Gastroesophageal sphincter (tissue), 4 donors: ENCODE results near the gene ATP5F1A. TPM values are rescaled to one million over a fixed set of nuclear protein-coding genes. Genes with fewer than 3 reads are reported as not detected.
"Not testable (repeated sequence)": the region's sequence is repeated elsewhere in the genome, so short reads cannot be mapped to it uniquely, and the experiment has no call there.

Experiments used
- ATAC-seq: fragments of 150-250 bp; one replicate; pipeline ENCODE4 v1.9.1; 2016; ENCODE audit warnings: mild to moderate bottlenecking, moderate library complexity
- H3K27ac ChIP-seq, 4 donors: fragments of 200-600 bp; sonication (generic) in 3 of 4; 1 replicate in 3 of 4; 2 replicates in 1 of 4; pipeline ENCODE4 v1.5.1; 2016 to 2019
- H3K27me3 ChIP-seq: fragments of 200-600 bp; sonication (generic); one replicate; pipeline ENCODE4 v1.5.1; 2019
- H3K36me3 ChIP-seq, 2 donors: fragments of 200-600 bp; sonication (generic); one replicate each; pipeline ENCODE4 v1.5.1; 2019; ENCODE audit warnings: control low read depth in 1 of 2
- H3K4me1 ChIP-seq, 3 donors: fragments of 200-600 bp; sonication (generic); 1 replicate in 2 of 3; 2 replicates in 1 of 3; pipeline ENCODE4 v1.5.1; 2016 to 2019; ENCODE audit warnings: control low read depth in 2 of 3
- H3K4me3 ChIP-seq, 2 donors: fragments of 200-600 bp; sonication (generic); one replicate each; pipeline ENCODE4 v1.5.1; 2019; ENCODE audit warnings: mild to moderate bottlenecking in 1 of 2, moderate library complexity in 1 of 2
- H3K9me3 ChIP-seq, 3 donors: fragments of 200-600 bp; sonication (generic); one replicate each; pipeline ENCODE4 v1.5.1; 2017 to 2019; ENCODE audit warnings: control low read depth in 2 of 3
- EP300 ChIP-seq: sonication (generic); formaldehyde crosslinking; IDR thresholded peaks from one replicate; pipeline ENCODE4 v1.6.1; 2017; ENCODE audit warnings: antibody characterized with exemption, mild to moderate bottlenecking
- POLR2A ChIP-seq, 2 donors: fragments of 450-650 bp; IDR thresholded peaks; one replicate each; pipeline ENCODE4 v1.6.1; 2017; ENCODE audit warnings: antibody characterized with exemption in 2 of 2, mild to moderate bottlenecking in 2 of 2, moderate library complexity in 1 of 2
- POLR2AphosphoS5 ChIP-seq: sonication (generic); formaldehyde crosslinking; IDR thresholded peaks from one replicate; pipeline ENCODE4 v1.6.1; 2017; ENCODE audit warnings: antibody characterized with exemption
- WGBS, 2 donors: methylation state at CpG; one replicate each; pipeline ENCODE4 v1.1.5; 2018; ENCODE audit warnings: low coverage in 1 of 2; 5-methylcytosine and 5-hydroxymethylcytosine counted together
- total RNA-seq, 4 donors: library from RNA; depleted of rRNA; stranded (reverse); fragments of >200 nt; gene quantifications; one replicate each; pipeline ENCODE4 v1.1.0, GENCODE V29; 2016
- TF ChIP-seq, protein P1 (sequence below), 4 experiments: fragments of 200-600 bp in 2 of 4; fragments of 450-650 bp in 2 of 4; sonication (generic) in 1 of 4; IDR thresholded peaks; one replicate each; pipeline ENCODE4 v1.5.1; 2017 to 2019; ENCODE audit warnings: antibody characterized with exemption in 4 of 4, mild to moderate bottlenecking in 2 of 4, moderate library complexity in 2 of 4

The ATP5F1A gene
- total RNA-seq, 4 donors from 2014 or later = 461 to 688 (median 605) TPM

- no peak overlapping the region for H3K4me3 ChIP-seq
- H3K36me3 ChIP-seq = peaks cover 0 to 34% of the 10 kb centered on the region in 2 donors
- no peaks in the 10 kb centered on the region for H3K27me3 ChIP-seq
- ATAC-seq = no peak
- 38 to 57% methylated on average over 2 to 3 of the region's 3 CpGs for WGBS, 2 donors
- H3K4me1 ChIP-seq = no peaks in the 10 kb centered on the region
- H3K27ac ChIP-seq = no peak overlapping the region
- H3K9me3 ChIP-seq = no peaks in the 10 kb centered on the region
- TF ChIP-seq POLR2AphosphoS5 (no peak), POLR2A (IDR thresholded peaks at IDR 0.05) (no peak), EP300 (no peak)
- TF ChIP-seq, protein P1, sequence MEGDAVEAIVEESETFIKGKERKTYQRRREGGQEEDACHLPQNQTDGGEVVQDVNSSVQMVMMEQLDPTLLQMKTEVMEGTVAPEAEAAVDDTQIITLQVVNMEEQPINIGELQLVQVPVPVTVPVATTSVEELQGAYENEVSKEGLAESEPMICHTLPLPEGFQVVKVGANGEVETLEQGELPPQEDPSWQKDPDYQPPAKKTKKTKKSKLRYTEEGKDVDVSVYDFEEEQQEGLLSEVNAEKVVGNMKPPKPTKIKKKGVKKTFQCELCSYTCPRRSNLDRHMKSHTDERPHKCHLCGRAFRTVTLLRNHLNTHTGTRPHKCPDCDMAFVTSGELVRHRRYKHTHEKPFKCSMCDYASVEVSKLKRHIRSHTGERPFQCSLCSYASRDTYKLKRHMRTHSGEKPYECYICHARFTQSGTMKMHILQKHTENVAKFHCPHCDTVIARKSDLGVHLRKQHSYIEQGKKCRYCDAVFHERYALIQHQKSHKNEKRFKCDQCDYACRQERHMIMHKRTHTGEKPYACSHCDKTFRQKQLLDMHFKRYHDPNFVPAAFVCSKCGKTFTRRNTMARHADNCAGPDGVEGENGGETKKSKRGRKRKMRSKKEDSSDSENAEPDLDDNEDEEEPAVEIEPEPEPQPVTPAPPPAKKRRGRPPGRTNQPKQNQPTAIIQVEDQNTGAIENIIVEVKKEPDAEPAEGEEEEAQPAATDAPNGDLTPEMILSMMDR (IDR thresholded peaks at IDR 0.05) = no peak
These were observed 35.4 kb upstream of the ATP5F1A start for GRCh38 chr18:46133534-46133933.

- not testable (repeated sequence) for H3K9me3 ChIP-seq, H3K4me1 ChIP-seq, ATAC-seq, H3K27me3 ChIP-seq, H3K4me3 ChIP-seq, H3K27ac ChIP-seq
- H3K36me3 ChIP-seq = peaks cover 0 to 64% of the 10 kb centered on the region in 2 donors
- WGBS, 2 donors = 80 to 94% methylated on average over 1 to 8 of the region's 8 CpGs
These were observed 32.5 kb upstream of the ATP5F1A start for GRCh38 chr18:46130549-46130948.

DNA sequence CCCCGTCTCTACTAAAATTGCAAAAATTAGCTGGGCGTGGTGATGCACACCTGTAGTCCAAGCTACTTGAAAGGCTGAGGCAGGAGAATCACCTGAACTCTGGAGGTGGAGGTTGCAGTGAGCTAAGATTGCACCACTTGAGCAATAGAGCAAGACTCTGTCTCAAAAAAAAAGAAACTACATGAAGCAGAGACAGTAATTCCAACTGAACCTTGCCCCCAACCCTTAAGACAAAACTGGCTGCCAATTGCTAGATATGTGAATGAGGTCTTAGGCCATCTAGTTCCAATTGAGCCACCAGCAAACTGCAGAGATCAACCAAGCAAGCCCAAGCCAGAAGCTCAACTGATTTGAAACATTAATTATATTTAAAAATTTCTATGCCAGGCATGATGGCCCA, 32.0 kb upstream of the ATP5F1A start:
- Histone ChIP-seq H3K27ac (no peak overlapping the region), H3K27me3 (no peaks in the 10 kb centered on the region), H3K36me3 (peaks cover 0 to 69% of the 10 kb centered on the region in 2 donors), H3K4me3 (no peak overlapping the region), H3K4me1 (no peaks in the 10 kb centered on the region), H3K9me3 (no peaks in the 10 kb centered on the region)
- ATAC-seq = no peak
- 100% methylated on average over 1 of the region's 2 CpGs; no CpG with 5 or more reads in 1 of the 2 donors for WGBS, 2 donors
- TF ChIP-seq POLR2AphosphoS5 (no peak), POLR2A (IDR thresholded peaks at IDR 0.05) (no peak), EP300 (no peak)
- TF ChIP-seq, protein P1 (IDR thresholded peaks at IDR 0.05) = no peak

DNA sequence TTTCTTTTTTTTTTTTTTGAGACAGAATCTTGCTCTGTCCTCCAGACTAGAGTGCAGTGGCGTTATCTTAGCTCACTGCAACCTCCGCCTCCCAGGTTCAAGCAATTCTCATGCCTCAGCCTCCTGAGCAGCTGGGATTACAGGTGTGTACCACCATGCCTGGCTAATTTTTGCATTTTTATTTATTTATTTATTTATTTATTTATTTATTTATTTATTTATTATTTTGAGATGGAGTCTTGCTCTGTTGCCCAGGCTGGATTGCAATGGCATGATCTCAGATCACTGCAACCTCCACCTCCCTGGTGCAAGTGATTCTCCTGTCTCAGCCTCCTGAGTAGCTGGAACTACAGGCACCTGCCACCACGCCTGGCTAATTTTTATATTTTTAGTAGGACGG, 28.5 kb upstream of the ATP5F1A start:
- not testable (repeated sequence) for H3K27me3 ChIP-seq, H3K9me3 ChIP-seq, H3K27ac ChIP-seq, H3K4me3 ChIP-seq, ATAC-seq, H3K4me1 ChIP-seq
- peaks cover 0 to 100% of the 10 kb centered on the region in 2 donors for H3K36me3 ChIP-seq
- 95 to 100% methylated on average over 2 to 4 of the region's 4 CpGs for WGBS, 2 donors

DNA sequence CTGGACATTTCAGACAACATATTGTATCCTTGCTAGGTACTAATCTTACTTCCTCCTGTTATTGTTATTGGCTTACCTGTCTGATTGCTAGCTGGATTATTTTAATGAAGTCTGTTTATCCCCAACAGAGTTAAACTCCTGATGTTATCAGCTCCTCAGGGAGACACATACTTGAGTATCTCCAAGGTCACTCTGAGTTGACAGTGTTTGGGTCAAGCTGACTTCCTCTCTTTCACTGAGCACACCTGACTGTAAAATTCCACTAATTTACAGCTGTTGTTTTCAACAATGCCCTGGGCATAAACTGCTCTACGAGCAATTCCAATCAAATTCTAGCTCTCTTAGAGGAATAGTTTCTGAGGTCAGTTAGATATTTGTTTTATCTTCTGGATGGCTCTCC, 15.7 kb upstream of the ATP5F1A start:
- peaks cover 0 to 60% of the 10 kb centered on the region in 2 donors for H3K36me3 ChIP-seq

GRCh38 chr18:46110406-46110805, 12.3 kb upstream of the ATP5F1A start:
- peaks cover 0 to 53% of the 10 kb centered on the region in 2 donors for H3K36me3 ChIP-seq
- no peak for TF ChIP-seq POLR2A (IDR thresholded peaks at IDR 0.05)
- TF ChIP-seq EP300 = no peak
- no peak for TF ChIP-seq POLR2AphosphoS5
- TF ChIP-seq, protein P1 (IDR thresholded peaks at IDR 0.05) = no peak
- 80 to 94% methylated on average over 1 to 2 of the region's 3 CpGs for WGBS, 2 donors
- H3K27me3 ChIP-seq = no peaks in the 10 kb centered on the region
- no peaks in the 10 kb centered on the region for H3K9me3 ChIP-seq
- H3K4me3 ChIP-seq = no peak overlapping the region
- H3K4me1 ChIP-seq = peaks cover 0 to 8% (median 0%) of the 10 kb centered on the region in 3 donors
- no peak overlapping the region for H3K27ac ChIP-seq
- ATAC-seq = no peak

More for the DNA sequence above, 15.7 kb upstream of the ATP5F1A start:
- H3K27me3 ChIP-seq = no peaks in the 10 kb centered on the region
- no peak overlapping the region for H3K4me3 ChIP-seq
- no peak for ATAC-seq
- TF ChIP-seq EP300 = no peak
- TF ChIP-seq, protein P1 (IDR thresholded peaks at IDR 0.05) = no peak
- no peak for TF ChIP-seq POLR2A (IDR thresholded peaks at IDR 0.05)
- TF ChIP-seq POLR2AphosphoS5 = no peak
- 67 to 88% methylated on average over 1 of the region's 1 CpG for WGBS, 2 donors
- H3K4me1 ChIP-seq = no peaks in the 10 kb centered on the region
- H3K27ac ChIP-seq = no peak overlapping the region
- no peaks in the 10 kb centered on the region for H3K9me3 ChIP-seq
